Esophagus muscularis mucosa (tissue), 3 donors: ENCODE measurements around the gene GPR84.

ENCODE experiments used
- CTCF ChIP-seq, 3 experiments: fragments of 200-600 bp in 2 of 3; fragments of 450-650 bp in 1 of 3; sonication (generic) in 2 of 3; IDR thresholded peaks; one replicate each; pipeline ENCODE4 v1.5.1; 2017 to 2019; ENCODE audit warnings: antibody characterized with exemption in 3 of 3, mild to moderate bottlenecking in 2 of 3, moderate library complexity in 1 of 3
- EP300 ChIP-seq: sonication (generic); formaldehyde crosslinking; IDR thresholded peaks from one replicate; pipeline ENCODE4 v1.6.1; 2017; ENCODE audit warnings: antibody characterized with exemption

GRCh38 chr12:54390176-54390667 is 25.9 kb upstream of the GPR84 start:
- TF ChIP-seq CTCF (IDR thresholded peaks at IDR 0.05), result no peak
- TF ChIP-seq EP300, result no peak
